HuH-7 (cell line): ENCODE data around the gene UGT1A6.

Experiments used
- DNase-seq: peaks from one replicate; pipeline ENCODE4 v3.0.0; 2011; ENCODE audit warnings: low spot score

UGT1A6 gene

GRCh38 chr2:233819884-233820773 lies 127.4 kb downstream of the UGT1A6 start:
- no peak for DNase-seq

GRCh38 chr2:233820774-233821105 lies 128.1 kb downstream of the UGT1A6 start:
- no peak for DNase-seq

- DNase-seq = no peak
Observed at GRCh38 chr2:233821196-233821595, 128.5 kb downstream of the UGT1A6 start.

- DNase-seq = no peak
Observed at GRCh38 chr2:233821709-233822100, 129.0 kb downstream of the UGT1A6 start.

- no peak for DNase-seq
Observed at GRCh38 chr2:233822101-233822771, 129.5 kb downstream of the UGT1A6 start.
